Measurements from ENCODE around the gene SCAP. TPM values are rescaled to one million over a fixed set of nuclear protein-coding genes. Genes with fewer than 3 reads are reported as not detected.

The SCAP gene
- total RNA-seq, 1 donor from 2014 or later = 84.7 TPM

DNA sequence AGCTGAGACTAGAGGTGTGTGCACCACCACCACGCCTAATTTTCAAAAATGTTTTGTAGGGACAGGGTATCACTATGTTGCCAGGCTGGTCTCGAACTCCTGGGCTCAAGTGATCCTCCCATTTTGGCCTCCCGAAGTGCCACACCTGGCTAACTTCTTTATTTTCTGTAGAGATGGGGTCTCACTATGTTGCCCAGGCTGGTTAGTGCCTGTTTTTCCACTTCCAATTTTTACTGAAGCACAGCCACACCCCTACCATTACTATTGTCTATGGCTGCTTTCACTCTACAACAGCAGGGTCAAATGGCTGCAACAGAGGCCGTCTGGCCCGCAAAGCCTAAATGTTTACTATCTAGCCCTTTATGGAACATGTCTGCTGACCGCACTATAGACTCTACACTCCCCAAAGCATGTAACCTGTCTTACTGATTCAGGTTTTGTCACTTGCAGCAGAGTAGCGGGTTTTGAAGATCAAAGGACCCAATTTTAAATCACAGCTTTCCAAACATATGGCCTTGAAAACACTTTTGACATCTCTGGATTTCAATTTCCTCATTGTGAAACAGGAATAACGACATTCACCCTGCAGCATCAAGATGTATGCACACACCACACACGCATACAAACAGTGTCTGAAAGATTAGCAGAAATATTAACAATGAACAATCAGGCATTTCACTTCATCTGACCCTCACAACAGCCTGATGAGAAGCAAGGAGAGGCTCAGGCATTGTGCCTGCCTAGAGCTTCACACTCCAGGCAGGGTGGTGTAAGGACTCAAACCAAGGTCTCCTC, 46.1 kb downstream of the SCAP start:
- no peak overlapping the region for H3K27ac ChIP-seq
- peak in 1 of 2 donors; percentile 37 for DNase-seq (ENCODE audit: extremely low spot score in 2 of 2)
- no peaks in the 10 kb centered on the region for H3K27me3 ChIP-seq
- no peak overlapping the region for H3K4me3 ChIP-seq
- no peaks in the 10 kb centered on the region for H3K4me1 ChIP-seq
- peaks cover 0 to 34% of the 10 kb centered on the region in 2 donors for H3K36me3 ChIP-seq
- intact Hi-C loops (cut with DNase I) = no loop called here
- TF ChIP-seq POLR2AphosphoS5 (IDR thresholded peaks at IDR 0.05; ENCODE audit: insufficient read depth in 1 of 2, low read depth in 1 of 2) (no peak), CTCF (IDR thresholded peaks at IDR 0.05) (no peak), POLR2A (IDR thresholded peaks at IDR 0.05) (no peak)
- H3K9me3 ChIP-seq = no peaks in the 10 kb centered on the region

- H3K9me3 ChIP-seq = no peaks in the 10 kb centered on the region
- H3K4me1 ChIP-seq = no peaks in the 10 kb centered on the region
- intact Hi-C loops (cut with DNase I) = no loop called here
- DNase-seq (ENCODE audit: extremely low spot score in 2 of 2) = no peak
- H3K27me3 ChIP-seq = no peaks in the 10 kb centered on the region
- H3K27ac ChIP-seq = no peak overlapping the region
- TF ChIP-seq POLR2AphosphoS5 (IDR thresholded peaks at IDR 0.05; ENCODE audit: insufficient read depth in 1 of 2, low read depth in 1 of 2) (no peak), CTCF (IDR thresholded peaks at IDR 0.05) (no peak), POLR2A (IDR thresholded peaks at IDR 0.05) (no peak)
- no peak overlapping the region for H3K4me3 ChIP-seq
- peaks cover 0 to 28% of the 10 kb centered on the region in 2 donors for H3K36me3 ChIP-seq
Observed at GRCh38 chr3:47428662-47429061, 47.1 kb downstream of the SCAP start.

DNA sequence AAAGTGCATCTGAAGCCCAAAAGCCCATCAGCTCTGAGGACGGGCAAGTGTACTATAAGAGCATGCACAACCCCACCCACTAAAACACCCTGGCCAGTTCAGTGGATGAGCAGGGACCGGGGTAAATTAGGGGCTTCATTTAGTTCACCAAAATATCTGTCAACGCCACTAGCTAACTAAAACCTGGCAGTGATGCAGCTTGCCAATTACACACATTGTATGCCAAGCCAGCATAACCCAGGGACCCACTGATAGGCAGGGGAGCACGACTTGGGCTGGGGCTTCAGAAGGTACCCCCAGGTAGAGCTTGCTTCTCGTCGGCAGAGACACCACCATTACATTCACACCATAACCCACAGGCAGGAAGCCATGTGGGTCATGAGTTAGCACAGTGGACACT, 47.9 kb downstream of the SCAP start:
- DNase-seq (ENCODE audit: extremely low spot score in 2 of 2) = no peak
- no peaks in the 10 kb centered on the region for H3K9me3 ChIP-seq
- H3K27me3 ChIP-seq = no peaks in the 10 kb centered on the region
- H3K4me1 ChIP-seq = no peaks in the 10 kb centered on the region
- H3K27ac ChIP-seq = no peak overlapping the region
- H3K36me3 ChIP-seq = peaks cover 0 to 21% of the 10 kb centered on the region in 2 donors
- no peak for TF ChIP-seq POLR2A (IDR thresholded peaks at IDR 0.05)
- TF ChIP-seq POLR2AphosphoS5 (IDR thresholded peaks at IDR 0.05; ENCODE audit: insufficient read depth in 1 of 2, low read depth in 1 of 2) = no peak
- no peak for TF ChIP-seq CTCF (IDR thresholded peaks at IDR 0.05)
- H3K4me3 ChIP-seq = no peak overlapping the region
- intact Hi-C loops (cut with DNase I) = no loop called here

DNA sequence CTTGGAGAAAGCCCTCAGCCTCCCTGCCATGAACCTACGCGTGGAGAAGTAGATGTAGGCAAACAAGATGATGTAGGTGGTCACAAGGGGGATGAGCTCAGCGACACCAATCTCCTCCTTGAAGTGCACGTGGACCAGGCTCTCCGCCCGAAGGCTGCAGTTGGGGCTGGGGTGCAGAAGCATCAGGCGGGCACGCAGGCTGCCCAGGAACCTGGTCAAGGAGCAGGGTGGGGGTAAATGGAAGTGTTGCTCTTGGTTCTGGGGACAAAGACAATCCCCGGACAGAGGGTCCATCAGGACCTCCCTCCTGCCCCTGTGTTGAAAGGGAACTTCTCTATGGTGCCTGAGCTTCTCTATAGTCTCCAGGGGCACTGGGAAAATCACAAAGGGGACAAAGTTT, 49.8 kb downstream of the SCAP start:
- H3K27me3 ChIP-seq = no peaks in the 10 kb centered on the region
- intact Hi-C loops (cut with DNase I) = no loop called here
- H3K9me3 ChIP-seq = no peaks in the 10 kb centered on the region
- DNase-seq (ENCODE audit: extremely low spot score in 2 of 2) = no peak
- TF ChIP-seq POLR2AphosphoS5 (IDR thresholded peaks at IDR 0.05; ENCODE audit: insufficient read depth in 1 of 2, low read depth in 1 of 2) = no peak
- TF ChIP-seq CTCF (IDR thresholded peaks at IDR 0.05) = no peak
- no peak for TF ChIP-seq POLR2A (IDR thresholded peaks at IDR 0.05)
- no peak overlapping the region for H3K27ac ChIP-seq
- H3K4me3 ChIP-seq = no peak overlapping the region
- H3K4me1 ChIP-seq = peaks cover 15% of the 10 kb centered on the region
- peaks cover 0 to 21% of the 10 kb centered on the region in 2 donors for H3K36me3 ChIP-seq

GRCh38 chr3:47425383-47425778, 50.4 kb downstream of the SCAP start:
- no peak for DNase-seq (ENCODE audit: extremely low spot score in 2 of 2)
- Histone ChIP-seq H3K27ac (no peak overlapping the region), H3K27me3 (no peaks in the 10 kb centered on the region), H3K36me3 (peaks cover 0 to 22% of the 10 kb centered on the region in 2 donors), H3K4me1 (peaks cover 17% of the 10 kb centered on the region), H3K9me3 (no peaks in the 10 kb centered on the region), H3K4me3 (no peak overlapping the region)
- intact Hi-C loops (cut with DNase I) = no loop called here
- TF ChIP-seq POLR2AphosphoS5 (IDR thresholded peaks at IDR 0.05; ENCODE audit: insufficient read depth in 1 of 2, low read depth in 1 of 2) (no peak), CTCF (IDR thresholded peaks at IDR 0.05) (no peak), POLR2A (IDR thresholded peaks at IDR 0.05) (no peak)

All from vagina (tissue), 2 donors.